ENCODE data around the gene HOXA13. TPM values are rescaled to one million over a fixed set of nuclear protein-coding genes. Genes with fewer than 3 reads are reported as not detected.
A peak's percentile ranks its signal among the peaks of the same experiment; 100 is the strongest.

Gene HOXA13
- total and polyA plus RNA-seq, 4 donors, result 0.02 TPM; not detected in 3

- peaks cover 14 to 40% (median 22%) of the 10 kb centered on the region in 4 donors for H3K4me1 ChIP-seq (ENCODE audit: control insufficient read depth in 4 of 4, insufficient read depth in 4 of 4, low read length in 3 of 4)
- H3K9ac ChIP-seq (ENCODE audit: low read depth in 1 of 2, low read length in 2 of 2), result no peak within 1 kb of the TSS
- WGBS, result 7% methylated on average over 53 of the region's 53 CpGs
- DNase-seq (ENCODE audit: low spot score), result peak; percentile 34
- H3K36me3 ChIP-seq (ENCODE audit: control insufficient read depth in 4 of 4, insufficient read depth in 3 of 4, low read depth in 1 of 4, low read length in 3 of 4), result no peaks in the 10 kb centered on the region
- TF ChIP-seq NR2F2 (IDR thresholded peaks at IDR 0.05), result no peak
- peaks cover 0 to 5% (median 0%) of the 10 kb centered on the region in 4 donors for H3K9me3 ChIP-seq (ENCODE audit: control insufficient read depth in 4 of 4, low read length in 3 of 4)
- no peak within 1 kb of the TSS for H3K4me3 ChIP-seq (ENCODE audit: low read depth in 1 of 3, low read length in 3 of 3)
- H3K27ac ChIP-seq (ENCODE audit: low read depth in 1 of 2, low read length in 2 of 2), result no peak within 1 kb of the TSS
- H3K27me3 ChIP-seq (ENCODE audit: control insufficient read depth in 4 of 4, insufficient read depth in 4 of 4, low read length in 3 of 4), result peaks cover 15 to 50% (median 39%) of the 10 kb centered on the region in 4 donors
Observed at GRCh38 chr7:27151931-27152815, 47.7 kb downstream of the HOXA13 start, which contains the start of gene HOXA3. HOXA3 (minus strand) TSS chr7:27152583; CDS start chr7:27110640, 41,943 bp downstream.

- peak overlapping the region in 1 of 3 donors; percentile 46 for H3K4me3 ChIP-seq (ENCODE audit: low read depth in 1 of 3, low read length in 3 of 3)
- peaks cover 14 to 40% (median 22%) of the 10 kb centered on the region in 4 donors for H3K4me1 ChIP-seq (ENCODE audit: control insufficient read depth in 4 of 4, insufficient read depth in 4 of 4, low read length in 3 of 4)
- H3K36me3 ChIP-seq (ENCODE audit: control insufficient read depth in 4 of 4, insufficient read depth in 3 of 4, low read depth in 1 of 4, low read length in 3 of 4), result no peaks in the 10 kb centered on the region
- H3K9me3 ChIP-seq (ENCODE audit: control insufficient read depth in 4 of 4, low read length in 3 of 4), result peaks cover 0 to 5% (median 0%) of the 10 kb centered on the region in 4 donors
- peaks cover 19 to 49% (median 40%) of the 10 kb centered on the region in 4 donors for H3K27me3 ChIP-seq (ENCODE audit: control insufficient read depth in 4 of 4, insufficient read depth in 4 of 4, low read length in 3 of 4)
- TF ChIP-seq CTCF (IDR thresholded peaks at IDR 0.05; ENCODE audit: low read depth, low read length, missing input control), result no peak
- no peak for TF ChIP-seq RXRA (IDR thresholded peaks at IDR 0.05)
- no peak for TF ChIP-seq MAX (IDR thresholded peaks at IDR 0.05)
- TF ChIP-seq TAF1 (conservative IDR thresholded peaks at IDR 0.05), result no peak
- no peak for TF ChIP-seq ZBTB33 (IDR thresholded peaks at IDR 0.05)
- no peak for TF ChIP-seq ATF3 (IDR thresholded peaks at IDR 0.05)
- no peak for TF ChIP-seq SP1 (IDR thresholded peaks at IDR 0.05)
- no peak for DNase-seq (ENCODE audit: low spot score)
- 6% methylated on average over 27 of the region's 27 CpGs for WGBS
- no peak overlapping the region for H3K27ac ChIP-seq (ENCODE audit: low read depth in 1 of 2, low read length in 2 of 2)
- H3K9ac ChIP-seq (ENCODE audit: low read depth in 1 of 2, low read length in 2 of 2), result no peak overlapping the region
Observed at GRCh38 chr7:27151341-27151930, 48.5 kb downstream of the HOXA13 start.

- WGBS, result 2% methylated on average over 58 of the region's 58 CpGs
- H3K4me3 ChIP-seq (ENCODE audit: low read depth in 1 of 3, low read length in 3 of 3), result peak overlapping the region in 2 of 3 donors; percentile 23 to 46
- peaks cover 10 to 34% (median 19%) of the 10 kb centered on the region in 4 donors for H3K4me1 ChIP-seq (ENCODE audit: control insufficient read depth in 4 of 4, insufficient read depth in 4 of 4, low read length in 3 of 4)
Observed at GRCh38 chr7:27150568-27151340, 49.1 kb downstream of the HOXA13 start.

More at GRCh38 chr7:27150568-27151340, 49.1 kb downstream of the HOXA13 start:
- H3K27me3 ChIP-seq (ENCODE audit: control insufficient read depth in 4 of 4, insufficient read depth in 4 of 4, low read length in 3 of 4), result peaks cover 17 to 49% (median 37%) of the 10 kb centered on the region in 4 donors
- peaks cover 0 to 5% (median 0%) of the 10 kb centered on the region in 4 donors for H3K9me3 ChIP-seq (ENCODE audit: control insufficient read depth in 4 of 4, low read length in 3 of 4)
- no peak overlapping the region for H3K27ac ChIP-seq (ENCODE audit: low read depth in 1 of 2, low read length in 2 of 2)
- TF ChIP-seq SP1 (IDR thresholded peaks at IDR 0.05) (no peak), HNF4G (IDR thresholded peaks at IDR 0.05) (no peak), CTCF (IDR thresholded peaks at IDR 0.05; ENCODE audit: low read depth, low read length, missing input control) (peak; percentile 67), JUND (IDR thresholded peaks at IDR 0.05) (no peak), FOXA1 (IDR thresholded peaks at IDR 0.05) (no peak), RAD21 (IDR thresholded peaks at IDR 0.05) (peak; percentile 34 to 67), ATF3 (IDR thresholded peaks at IDR 0.05) (no peak), FOXA2 (IDR thresholded peaks at IDR 0.05) (no peak)
- peak; percentile 66 for DNase-seq (ENCODE audit: low spot score)
- no peaks in the 10 kb centered on the region for H3K36me3 ChIP-seq (ENCODE audit: control insufficient read depth in 4 of 4, insufficient read depth in 3 of 4, low read depth in 1 of 4, low read length in 3 of 4)
- H3K9ac ChIP-seq (ENCODE audit: low read depth in 1 of 2, low read length in 2 of 2), result no peak overlapping the region

Measured in liver (tissue), 9 donors.